GM12891 (cell line): Measurements from ENCODE around the gene MYBPC2.

Experiments used
- DNase-seq: peaks from one replicate; pipeline ENCODE4 v3.0.0; 2011; ENCODE audit warnings: low spot score; ENCODE audit not compliant: insufficient read length
- FAIRE-seq: peaks from 2 replicates; lab custom pipeline; 2011; peaks lifted over from hg19 to GRCh38; lab: Jason Lieb, UNC
- PAX5 ChIP-seq: IDR thresholded peaks from 2 replicates; pipeline ENCODE4 v1.6.1; 2011; ENCODE audit warnings: low read length, moderate library complexity, mild to moderate bottlenecking; ENCODE audit not compliant: insufficient read depth, severe bottlenecking
- POLR2A ChIP-seq: IDR thresholded peaks from 2 replicates; pipeline ENCODE4 v1.6.1; 2011; ENCODE audit warnings: low read depth, low read length, control low read depth
- POLR2AphosphoS5 ChIP-seq: IDR thresholded peaks from 2 replicates; pipeline ENCODE4 v1.6.1; 2011; ENCODE audit warnings: low read depth, low read length, control low read depth
- POU2F2 ChIP-seq: IDR thresholded peaks from 2 replicates; pipeline ENCODE4 v1.6.1; 2011; ENCODE audit warnings: low read depth, mild to moderate bottlenecking, control low read depth, low read length, moderate library complexity
- SPI1 ChIP-seq: IDR thresholded peaks from 2 replicates; pipeline ENCODE4 v1.6.1; 2011; ENCODE audit warnings: low read depth, low read length, control low read depth
- TAF1 ChIP-seq: IDR thresholded peaks from 2 replicates; pipeline ENCODE4 v1.6.1; 2011; ENCODE audit warnings: low read depth, low read length, control low read depth

The MYBPC2 gene

DNA sequence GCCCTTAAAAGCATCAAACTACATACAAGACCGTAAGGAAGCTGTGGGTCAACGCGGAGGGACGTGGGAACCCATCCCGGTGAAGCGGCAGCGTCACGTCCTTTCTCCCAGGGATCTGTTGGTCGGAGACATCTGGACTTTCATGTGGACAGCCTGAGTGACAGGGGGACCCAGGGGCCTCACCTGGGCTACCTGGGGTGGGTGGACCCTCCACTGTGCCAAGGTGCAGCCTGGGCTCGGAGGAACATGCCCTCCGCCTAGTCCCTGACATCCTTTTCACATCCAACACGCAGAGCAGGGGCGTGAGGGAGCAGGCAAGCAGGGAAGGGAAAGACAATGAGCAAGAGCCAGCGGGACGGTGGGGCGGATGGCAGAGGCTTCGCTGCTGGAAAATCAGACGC lies 57.7 kb downstream of the MYBPC2 start:
- FAIRE-seq = no peak
- no peak for TF ChIP-seq PAX5
- TF ChIP-seq POLR2A = no peak
- no peak for TF ChIP-seq TAF1
- no peak for TF ChIP-seq POU2F2
- no peak for TF ChIP-seq POLR2AphosphoS5
- no peak for TF ChIP-seq SPI1

GRCh38 chr19:50490991-50491472 lies 58.3 kb downstream of the MYBPC2 start:
- no peak for FAIRE-seq
- TF ChIP-seq PAX5 = no peak
- no peak for TF ChIP-seq POLR2A
- no peak for TF ChIP-seq POU2F2
- TF ChIP-seq TAF1 = no peak
- TF ChIP-seq POLR2AphosphoS5 = no peak
- no peak for TF ChIP-seq SPI1
- no peak for DNase-seq

More for the DNA sequence above, 57.7 kb downstream of the MYBPC2 start:
- no peak for DNase-seq

GRCh38 chr19:50492303-50493052 lies 59.8 kb downstream of the MYBPC2 start:
- no peak for DNase-seq

GRCh38 chr19:50493171-50493570 lies 60.5 kb downstream of the MYBPC2 start:
- FAIRE-seq = no peak
- TF ChIP-seq POU2F2 (no peak), POLR2AphosphoS5 (no peak), POLR2A (no peak), SPI1 (no peak), TAF1 (no peak), PAX5 (no peak)

More at GRCh38 chr19:50492303-50493052, 59.8 kb downstream of the MYBPC2 start:
- TF ChIP-seq PAX5 = no peak
- TF ChIP-seq SPI1 = no peak
- TF ChIP-seq TAF1 = no peak
- no peak for TF ChIP-seq POLR2A
- no peak for TF ChIP-seq POU2F2
- TF ChIP-seq POLR2AphosphoS5 = no peak
- FAIRE-seq = no peak

DNA sequence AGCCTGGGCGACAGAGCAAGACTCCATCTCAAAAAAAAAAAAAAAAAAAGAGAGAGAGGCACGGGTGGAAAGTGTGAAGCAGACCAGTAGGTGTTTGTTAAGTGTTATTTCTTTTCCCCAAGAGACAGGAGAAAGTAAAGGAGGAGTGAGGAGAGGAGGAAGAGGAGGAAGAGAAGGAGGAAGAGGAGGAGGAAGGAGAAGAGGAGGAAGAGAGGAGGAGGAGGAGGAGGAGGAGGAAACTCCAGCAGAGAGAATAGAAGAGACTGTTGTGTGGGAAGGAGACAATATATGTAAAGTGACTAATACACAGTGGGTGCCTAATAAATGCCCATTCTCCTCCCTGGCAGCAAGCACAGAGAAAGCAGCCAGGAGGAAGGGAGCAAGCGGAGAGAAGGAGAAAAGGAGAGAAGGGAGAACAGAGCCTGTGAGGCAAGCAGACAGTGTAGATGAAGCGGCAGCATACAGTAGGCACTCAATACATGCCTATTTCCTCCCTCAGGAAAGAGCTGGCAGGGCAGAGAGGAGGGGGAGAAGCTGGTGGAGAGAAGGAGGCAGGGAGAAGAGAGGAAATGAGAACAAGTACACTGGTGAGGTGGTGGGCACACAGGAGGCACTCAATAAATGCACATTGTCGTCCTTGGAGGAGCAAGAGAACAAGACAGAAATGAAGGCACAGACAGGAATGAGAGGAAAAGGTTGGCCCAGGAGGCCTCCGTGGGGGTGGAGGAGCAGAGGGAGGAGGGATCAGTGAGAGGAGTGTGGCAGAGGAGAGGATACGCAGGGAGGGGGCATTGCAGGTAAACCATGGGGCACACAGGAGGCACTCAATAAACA lies 61.7 kb downstream of the MYBPC2 start:
- no peak for DNase-seq
- FAIRE-seq = no peak
- TF ChIP-seq POLR2A (no peak), POU2F2 (no peak), POLR2AphosphoS5 (no peak), PAX5 (no peak), SPI1 (no peak), TAF1 (no peak)

More at GRCh38 chr19:50493171-50493570, 60.5 kb downstream of the MYBPC2 start:
- DNase-seq = no peak

DNA sequence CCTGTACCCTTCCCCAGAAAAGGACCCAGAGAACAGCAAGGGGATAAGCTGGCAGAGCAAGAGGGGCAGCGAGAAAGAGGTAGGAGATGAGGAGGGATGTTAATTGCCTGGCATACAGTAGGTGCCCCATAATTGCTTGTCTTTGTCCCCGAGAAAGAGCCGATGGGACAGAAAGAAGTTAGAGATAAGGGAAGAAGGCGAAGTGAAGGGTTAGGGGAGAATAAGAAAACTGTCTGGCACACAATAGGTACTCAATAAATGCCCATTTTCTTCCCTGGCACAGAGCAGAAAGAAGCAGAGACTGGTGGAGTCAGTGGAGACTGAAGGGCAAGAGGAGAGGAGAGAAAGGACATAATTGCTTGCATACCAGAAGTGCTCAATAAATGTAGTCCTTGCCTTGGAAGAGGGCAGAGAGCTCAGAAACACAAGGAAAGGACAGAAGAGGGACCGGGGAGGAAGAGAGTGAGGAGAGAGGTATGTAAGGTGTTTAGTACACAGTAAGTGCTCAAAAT lies 62.4 kb downstream of the MYBPC2 start:
- FAIRE-seq (no peak), DNase-seq (no peak)
- TF ChIP-seq POLR2AphosphoS5 = no peak

GRCh38 chr19:50496189-50497021 lies 63.7 kb downstream of the MYBPC2 start:
- FAIRE-seq (no peak), DNase-seq (no peak)
- TF ChIP-seq POLR2AphosphoS5 = no peak
- TF ChIP-seq TAF1 = no peak
- no peak for TF ChIP-seq SPI1
- TF ChIP-seq PAX5 = no peak
- no peak for TF ChIP-seq POLR2A
- TF ChIP-seq POU2F2 = no peak

DNA sequence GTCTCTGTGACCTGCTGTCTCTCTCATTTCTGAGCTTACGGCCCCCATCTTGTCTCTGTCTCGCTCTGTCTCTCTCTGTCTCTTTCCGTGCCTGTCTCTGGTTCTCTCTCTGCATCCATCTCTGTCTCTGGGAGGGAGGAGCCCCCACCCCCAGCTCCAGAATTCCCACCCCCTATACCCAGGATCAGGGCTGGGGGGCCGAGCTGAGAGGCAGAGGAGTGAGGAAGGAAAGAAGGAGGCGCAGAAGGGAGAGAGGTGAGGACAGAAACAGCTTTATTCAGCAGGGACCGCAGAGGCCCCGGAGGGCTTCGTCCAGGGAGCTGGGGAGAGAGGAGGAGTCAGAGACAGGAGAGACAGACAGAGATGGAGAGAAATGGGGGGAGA lies 64.3 kb downstream of the MYBPC2 start:
- FAIRE-seq = no peak
- no peak for DNase-seq
- no peak for TF ChIP-seq TAF1
